Measurements from ENCODE around the gene OR8B2. TPM values are rescaled to one million over a fixed set of nuclear protein-coding genes. Genes with fewer than 3 reads are reported as not detected.

OR8B2 gene
- total RNA-seq, 1 experiment from 2014 or later, result not detected

- BruUV-seq (replicated peaks), result no TSS peak
- Histone ChIP-seq H4K20me1 (ENCODE audit: insufficient read depth) (no peaks in the 10 kb centered on the region), H3K4me1 (replicated peaks; ENCODE audit: insufficient read depth) (no peaks in the 10 kb centered on the region), H3K9me3 (ENCODE audit: insufficient read depth, low read depth) (no peaks in the 10 kb centered on the region), H3K36me3 (ENCODE audit: low read depth) (no peaks in the 10 kb centered on the region), H3K79me2 (ENCODE audit: low read depth) (no peaks in the 10 kb centered on the region), H3K27ac (no peak overlapping the region), H2AFZ (no peak overlapping the region), H3K4me3 (no peak overlapping the region), H3K27me3 (ENCODE audit: insufficient read depth, low read depth) (peaks cover 7% of the 10 kb centered on the region), H3F3A (ENCODE audit: insufficient read depth, low read depth) (no peaks in the 10 kb centered on the region), H3K4me2 (no peak overlapping the region), H3K9me2 (ENCODE audit: insufficient read depth) (no peaks in the 10 kb centered on the region)
- intact Hi-C loops (cut with micrococcal nuclease; ENCODE audit: unreplicated experiment), result no loop called here
- ChIA-PET CTCF (no interaction called here), POLR2A (ENCODE audit: unreplicated experiment) (no interaction called here)
- TF ChIP-seq CTCF (conservative IDR thresholded peaks at IDR 0.05), result no peak
- no peak for TF ChIP-seq EZH2 (IDR thresholded peaks at IDR 0.05; ENCODE audit: low read depth)
- no peak for DNase-seq
Observed at GRCh38 chr11:124380585-124380984, 3.7 kb downstream of the OR8B2 start.

GRCh38 chr11:124376280-124376679 lies 8.0 kb downstream of the OR8B2 start:
- Histone ChIP-seq H3K79me2 (ENCODE audit: low read depth) (no peaks in the 10 kb centered on the region), H3K4me3 (no peak overlapping the region), H3K36me3 (ENCODE audit: low read depth) (no peaks in the 10 kb centered on the region), H3K9me3 (ENCODE audit: insufficient read depth, low read depth) (no peaks in the 10 kb centered on the region), H3K4me2 (no peak overlapping the region), H4K20me1 (ENCODE audit: insufficient read depth) (no peaks in the 10 kb centered on the region), H3K4me1 (replicated peaks; ENCODE audit: insufficient read depth) (no peaks in the 10 kb centered on the region), H2AFZ (no peak overlapping the region), H3K27me3 (ENCODE audit: insufficient read depth, low read depth) (peaks cover 13% of the 10 kb centered on the region), H3K9me2 (ENCODE audit: insufficient read depth) (no peaks in the 10 kb centered on the region), H3F3A (ENCODE audit: insufficient read depth, low read depth) (no peaks in the 10 kb centered on the region), H3K27ac (no peak overlapping the region)
- DNase-seq, result no peak
- POLR2A ChIA-PET (ENCODE audit: unreplicated experiment), result no interaction called here
- TF ChIP-seq EZH2 (IDR thresholded peaks at IDR 0.05; ENCODE audit: low read depth) (no peak), CTCF (conservative IDR thresholded peaks at IDR 0.05) (no peak)
- CTCF ChIA-PET, result no interaction called here
- BruUV-seq (replicated peaks), result no TSS peak
- intact Hi-C loops (cut with micrococcal nuclease; ENCODE audit: unreplicated experiment), result no loop called here

- Histone ChIP-seq H3K27me3 (ENCODE audit: insufficient read depth, low read depth) (no peaks in the 10 kb centered on the region), H3K36me3 (ENCODE audit: low read depth) (no peaks in the 10 kb centered on the region), H3K9me3 (ENCODE audit: insufficient read depth, low read depth) (no peaks in the 10 kb centered on the region), H3K27ac (no peak overlapping the region), H2AFZ (no peak overlapping the region), H4K20me1 (ENCODE audit: insufficient read depth) (no peaks in the 10 kb centered on the region), H3F3A (ENCODE audit: insufficient read depth, low read depth) (no peaks in the 10 kb centered on the region), H3K4me3 (no peak overlapping the region), H3K9me2 (ENCODE audit: insufficient read depth) (no peaks in the 10 kb centered on the region), H3K4me1 (replicated peaks; ENCODE audit: insufficient read depth) (no peaks in the 10 kb centered on the region), H3K4me2 (no peak overlapping the region), H3K79me2 (ENCODE audit: low read depth) (no peaks in the 10 kb centered on the region)
- TF ChIP-seq EZH2 (IDR thresholded peaks at IDR 0.05; ENCODE audit: low read depth) (no peak), CTCF (conservative IDR thresholded peaks at IDR 0.05) (no peak)
- intact Hi-C loops (cut with micrococcal nuclease; ENCODE audit: unreplicated experiment), result no loop called here
- BruUV-seq (replicated peaks), result no TSS peak
- POLR2A ChIA-PET (ENCODE audit: unreplicated experiment), result no interaction called here
- DNase-seq, result no peak
- CTCF ChIA-PET, result no interaction called here
Observed at GRCh38 chr11:124359566-124359965, 24.7 kb downstream of the OR8B2 start.

Data from PC-9 (cell line).